ENCODE measurements around the gene RBPJL.

The RBPJL gene

GRCh38 chr20:45306431-45306982, at the start of gene RBPJL:
RBPJL (plus strand) TSS chr20:45306840; CDS start chr20:45306923, 83 bp downstream.
- DNase-seq: peak in 2 of 56 donors; percentile 1 to 10

- DNase-seq: no peak
These were observed 49.5 kb upstream of the RBPJL start for GRCh38 chr20:45257161-45257560.

- DNase-seq: no peak
These were observed 48.9 kb upstream of the RBPJL start for GRCh38 chr20:45257711-45258110.

- DNase-seq: no peak
These were observed 48.4 kb upstream of the RBPJL start for GRCh38 chr20:45258259-45258658.

- no peak for DNase-seq
These were observed 48.0 kb upstream of the RBPJL start for GRCh38 chr20:45258664-45259063.

GRCh38 chr20:45263556-45264266, 42.9 kb upstream of the RBPJL start:
- DNase-seq: no peak

GRCh38 chr20:45266977-45267376, 39.7 kb upstream of the RBPJL start:
- no peak for DNase-seq

- DNase-seq: no peak
These were observed 38.1 kb upstream of the RBPJL start for GRCh38 chr20:45268531-45268930.

- DNase-seq: no peak
These were observed 37.6 kb upstream of the RBPJL start for GRCh38 chr20:45269056-45269455.

GRCh38 chr20:45269754-45270270, 36.8 kb upstream of the RBPJL start:
- no peak for DNase-seq

GRCh38 chr20:45275338-45275737, 31.3 kb upstream of the RBPJL start:
- DNase-seq: no peak

GRCh38 chr20:45279992-45280391, 26.6 kb upstream of the RBPJL start:
- no peak for DNase-seq

- no peak for DNase-seq
These were observed 23.7 kb upstream of the RBPJL start for GRCh38 chr20:45282700-45283550.

GRCh38 chr20:45283551-45284057, 23.0 kb upstream of the RBPJL start:
- DNase-seq: no peak

- DNase-seq: no peak
These were observed 18.3 kb upstream of the RBPJL start for GRCh38 chr20:45288376-45288775.

GRCh38 chr20:45288860-45289259, 17.8 kb upstream of the RBPJL start:
- DNase-seq: no peak

- DNase-seq: no peak
These were observed 16.5 kb upstream of the RBPJL start for GRCh38 chr20:45289942-45290676.

- DNase-seq: peak in 50 of 56 donors; percentile 3 to 90 (median 48)
These were observed 15.8 kb upstream of the RBPJL start for GRCh38 chr20:45290677-45291355.

- DNase-seq: no peak
These were observed 15.1 kb upstream of the RBPJL start for GRCh38 chr20:45291526-45291925.

GRCh38 chr20:45292343-45292742, 14.3 kb upstream of the RBPJL start:
- DNase-seq: no peak
